ENCODE measurements around the gene LAMA5.

DNA sequence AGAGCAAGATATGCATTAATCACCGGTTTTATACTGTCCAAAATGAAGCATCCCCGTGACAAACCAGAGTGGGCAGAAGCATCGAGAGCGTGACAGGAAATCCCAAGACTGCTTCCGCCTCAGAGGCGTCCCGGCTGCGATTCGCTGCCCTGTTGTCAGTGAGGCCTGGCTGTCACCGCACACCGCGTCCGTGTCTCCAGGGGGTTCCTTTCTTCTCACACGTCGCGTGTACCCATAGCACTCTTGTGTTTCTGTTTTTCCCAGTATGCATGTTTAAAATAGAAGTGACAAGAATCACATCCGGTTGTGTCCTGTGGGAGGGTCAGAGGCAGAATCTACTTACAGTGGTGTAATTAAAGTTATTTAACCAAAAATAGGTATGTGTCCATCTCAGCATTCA is 72.6 kb downstream of the LAMA5 start:
- TF ChIP-seq, protein P1, sequence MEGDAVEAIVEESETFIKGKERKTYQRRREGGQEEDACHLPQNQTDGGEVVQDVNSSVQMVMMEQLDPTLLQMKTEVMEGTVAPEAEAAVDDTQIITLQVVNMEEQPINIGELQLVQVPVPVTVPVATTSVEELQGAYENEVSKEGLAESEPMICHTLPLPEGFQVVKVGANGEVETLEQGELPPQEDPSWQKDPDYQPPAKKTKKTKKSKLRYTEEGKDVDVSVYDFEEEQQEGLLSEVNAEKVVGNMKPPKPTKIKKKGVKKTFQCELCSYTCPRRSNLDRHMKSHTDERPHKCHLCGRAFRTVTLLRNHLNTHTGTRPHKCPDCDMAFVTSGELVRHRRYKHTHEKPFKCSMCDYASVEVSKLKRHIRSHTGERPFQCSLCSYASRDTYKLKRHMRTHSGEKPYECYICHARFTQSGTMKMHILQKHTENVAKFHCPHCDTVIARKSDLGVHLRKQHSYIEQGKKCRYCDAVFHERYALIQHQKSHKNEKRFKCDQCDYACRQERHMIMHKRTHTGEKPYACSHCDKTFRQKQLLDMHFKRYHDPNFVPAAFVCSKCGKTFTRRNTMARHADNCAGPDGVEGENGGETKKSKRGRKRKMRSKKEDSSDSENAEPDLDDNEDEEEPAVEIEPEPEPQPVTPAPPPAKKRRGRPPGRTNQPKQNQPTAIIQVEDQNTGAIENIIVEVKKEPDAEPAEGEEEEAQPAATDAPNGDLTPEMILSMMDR (IDR thresholded peaks at IDR 0.05) = no peak
- TF ChIP-seq POLR2A (IDR thresholded peaks at IDR 0.05) = no peak

All from vagina (tissue), 2 donors.